ENCODE data around the gene ZSCAN4.

The ZSCAN4 gene

GRCh38 chr19:57688011-57688763 is 19.5 kb downstream of the ZSCAN4 start:
- Histone ChIP-seq H3K4me2 (ENCODE audit: insufficient read depth, low read length, poor library complexity, severe bottlenecking) (no peak overlapping the region), H2BK12ac (ENCODE audit: low read length) (no peak overlapping the region), H3K9me3 (replicated peaks in 1 of 2; ENCODE audit: control insufficient read depth in 2 of 2, insufficient read depth in 1 of 2, low read depth in 1 of 2, low read length in 2 of 2) (peaks cover 69 to 94% of the 10 kb centered on the region in 2 donors), H3K9ac (ENCODE audit: low read depth, low read length, poor library complexity) (no peak overlapping the region), H3K18ac (ENCODE audit: low read length) (no peak overlapping the region), H4K8ac (ENCODE audit: low read depth, low read length) (no peak overlapping the region), H2BK5ac (ENCODE audit: low read length) (no peak overlapping the region), H3K27ac (replicated peaks; ENCODE audit: low read length) (no peak overlapping the region), H3K36me3 (replicated peaks in 1 of 2; ENCODE audit: control insufficient read depth in 2 of 2, insufficient read depth in 2 of 2, low read length in 2 of 2) (peaks cover 65 to 92% of the 10 kb centered on the region in 2 donors), H2BK15ac (ENCODE audit: low read length) (no peak overlapping the region), H3K4me3 (ENCODE audit: low read length in 2 of 2) (no peak overlapping the region), H3K23ac (ENCODE audit: low read depth, low read length, poor library complexity) (no peak overlapping the region), H2AK5ac (ENCODE audit: low read depth, low read length) (no peak overlapping the region), H3K4ac (ENCODE audit: low read length) (no peak overlapping the region), H2BK120ac (ENCODE audit: low read depth, low read length) (no peak overlapping the region), H3K4me1 (ENCODE audit: control insufficient read depth in 2 of 2, insufficient read depth in 1 of 2, low read depth in 1 of 2, low read length in 2 of 2) (no peaks in the 10 kb centered on the region), H3K14ac (ENCODE audit: low read length) (no peak overlapping the region), H2AFZ (ENCODE audit: low read length) (no peak overlapping the region), H3K27me3 (ENCODE audit: control insufficient read depth in 3 of 3, insufficient read depth in 3 of 3, low read depth in 1 of 3, low read length in 3 of 3) (no peaks in the 10 kb centered on the region), H4K91ac (ENCODE audit: low read depth, low read length, poor library complexity) (no peak overlapping the region), H3K79me1 (ENCODE audit: low read depth, low read length) (peaks cover 20% of the 10 kb centered on the region)
- no peak for DNase-seq (ENCODE audit: low spot score)
- WGBS, 2 donors (ENCODE audit: extremely low coverage in 2 of 2, insufficient read length in 2 of 2, insufficient replicate concordance in 1 of 2) = no CpG with 5 or more reads among the region's 6 CpGs

- H3K18ac ChIP-seq (ENCODE audit: low read length) = no peak overlapping the region
- H3K36me3 ChIP-seq (replicated peaks in 1 of 2; ENCODE audit: control insufficient read depth in 2 of 2, insufficient read depth in 2 of 2, low read length in 2 of 2) = peaks cover 53 to 76% of the 10 kb centered on the region in 2 donors
- DNase-seq (ENCODE audit: low spot score) = no peak
- no peak overlapping the region for H3K4me2 ChIP-seq (ENCODE audit: insufficient read depth, low read length, poor library complexity, severe bottlenecking)
- WGBS, 2 donors (ENCODE audit: extremely low coverage in 2 of 2, insufficient read length in 2 of 2, insufficient replicate concordance in 1 of 2) = no CpG with 5 or more reads among the region's 3 CpGs
- no peak overlapping the region for H3K4ac ChIP-seq (ENCODE audit: low read length)
- H2BK120ac ChIP-seq (ENCODE audit: low read depth, low read length) = no peak overlapping the region
- no peak overlapping the region for H4K8ac ChIP-seq (ENCODE audit: low read depth, low read length)
- no peak overlapping the region for H2BK5ac ChIP-seq (ENCODE audit: low read length)
- H3K79me1 ChIP-seq (ENCODE audit: low read depth, low read length) = peaks cover 9% of the 10 kb centered on the region
- H3K14ac ChIP-seq (ENCODE audit: low read length) = no peak overlapping the region
- H3K9ac ChIP-seq (ENCODE audit: low read depth, low read length, poor library complexity) = no peak overlapping the region
- H3K27me3 ChIP-seq (ENCODE audit: control insufficient read depth in 3 of 3, insufficient read depth in 3 of 3, low read depth in 1 of 3, low read length in 3 of 3) = no peaks in the 10 kb centered on the region
- no peak overlapping the region for H3K23ac ChIP-seq (ENCODE audit: low read depth, low read length, poor library complexity)
- H2AK5ac ChIP-seq (ENCODE audit: low read depth, low read length) = no peak overlapping the region
- no peak overlapping the region for H4K91ac ChIP-seq (ENCODE audit: low read depth, low read length, poor library complexity)
- no peak overlapping the region for H2BK15ac ChIP-seq (ENCODE audit: low read length)
- no peak overlapping the region for H2BK12ac ChIP-seq (ENCODE audit: low read length)
- no peak overlapping the region for H2AFZ ChIP-seq (ENCODE audit: low read length)
- peaks cover 53 to 89% of the 10 kb centered on the region in 2 donors for H3K9me3 ChIP-seq (replicated peaks in 1 of 2; ENCODE audit: control insufficient read depth in 2 of 2, insufficient read depth in 1 of 2, low read depth in 1 of 2, low read length in 2 of 2)
- H3K27ac ChIP-seq (replicated peaks; ENCODE audit: low read length) = no peak overlapping the region
- no peaks in the 10 kb centered on the region for H3K4me1 ChIP-seq (ENCODE audit: control insufficient read depth in 2 of 2, insufficient read depth in 1 of 2, low read depth in 1 of 2, low read length in 2 of 2)
- no peak overlapping the region for H3K4me3 ChIP-seq (ENCODE audit: low read length in 2 of 2)
These were observed 21.0 kb downstream of the ZSCAN4 start for GRCh38 chr19:57689750-57690149.

GRCh38 chr19:57701625-57702024 is 32.9 kb downstream of the ZSCAN4 start:
- Histone ChIP-seq H3K79me1 (ENCODE audit: low read depth, low read length) (peaks cover 7% of the 10 kb centered on the region), H3K4me2 (ENCODE audit: insufficient read depth, low read length, poor library complexity, severe bottlenecking) (no peak overlapping the region), H2BK5ac (ENCODE audit: low read length) (no peak overlapping the region), H4K91ac (ENCODE audit: low read depth, low read length, poor library complexity) (no peak overlapping the region), H3K9ac (ENCODE audit: low read depth, low read length, poor library complexity) (no peak overlapping the region), H2BK120ac (ENCODE audit: low read depth, low read length) (no peak overlapping the region), H4K8ac (ENCODE audit: low read depth, low read length) (no peak overlapping the region), H2AK5ac (ENCODE audit: low read depth, low read length) (no peak overlapping the region), H3K4ac (ENCODE audit: low read length) (no peak overlapping the region), H2AFZ (ENCODE audit: low read length) (no peak overlapping the region), H3K4me3 (ENCODE audit: low read length in 2 of 2) (no peak overlapping the region), H3K36me3 (replicated peaks in 1 of 2; ENCODE audit: control insufficient read depth in 2 of 2, insufficient read depth in 2 of 2, low read length in 2 of 2) (peaks cover 20 to 53% of the 10 kb centered on the region in 2 donors), H3K23ac (ENCODE audit: low read depth, low read length, poor library complexity) (no peak overlapping the region), H2BK15ac (ENCODE audit: low read length) (no peak overlapping the region), H2BK12ac (ENCODE audit: low read length) (no peak overlapping the region), H3K27me3 (ENCODE audit: control insufficient read depth in 3 of 3, insufficient read depth in 3 of 3, low read depth in 1 of 3, low read length in 3 of 3) (no peaks in the 10 kb centered on the region), H3K27ac (replicated peaks; ENCODE audit: low read length) (no peak overlapping the region), H3K9me3 (replicated peaks in 1 of 2; ENCODE audit: control insufficient read depth in 2 of 2, insufficient read depth in 1 of 2, low read depth in 1 of 2, low read length in 2 of 2) (peaks cover 26 to 61% of the 10 kb centered on the region in 2 donors), H3K4me1 (ENCODE audit: control insufficient read depth in 2 of 2, insufficient read depth in 1 of 2, low read depth in 1 of 2, low read length in 2 of 2) (no peaks in the 10 kb centered on the region), H3K14ac (ENCODE audit: low read length) (no peak overlapping the region), H3K18ac (ENCODE audit: low read length) (no peak overlapping the region)
- DNase-seq (ENCODE audit: low spot score) = no peak
- WGBS, 2 donors (ENCODE audit: extremely low coverage in 2 of 2, insufficient read length in 2 of 2, insufficient replicate concordance in 1 of 2) = no CpG with 5 or more reads among the region's 6 CpGs

GRCh38 chr19:57706346-57706745 is 37.6 kb downstream of the ZSCAN4 start:
- Histone ChIP-seq H2BK5ac (ENCODE audit: low read length) (no peak overlapping the region), H2AK5ac (ENCODE audit: low read depth, low read length) (no peak overlapping the region), H3K9me3 (replicated peaks in 1 of 2; ENCODE audit: control insufficient read depth in 2 of 2, insufficient read depth in 1 of 2, low read depth in 1 of 2, low read length in 2 of 2) (peaks cover 15 to 34% of the 10 kb centered on the region in 2 donors), H4K91ac (ENCODE audit: low read depth, low read length, poor library complexity) (no peak overlapping the region), H3K4me3 (ENCODE audit: low read length in 2 of 2) (no peak overlapping the region), H2BK15ac (ENCODE audit: low read length) (no peak overlapping the region), H3K18ac (ENCODE audit: low read length) (no peak overlapping the region), H3K4ac (ENCODE audit: low read length) (no peak overlapping the region), H3K23ac (ENCODE audit: low read depth, low read length, poor library complexity) (no peak overlapping the region), H4K8ac (ENCODE audit: low read depth, low read length) (no peak overlapping the region), H3K9ac (ENCODE audit: low read depth, low read length, poor library complexity) (no peak overlapping the region), H2AFZ (ENCODE audit: low read length) (no peak overlapping the region), H3K27me3 (ENCODE audit: control insufficient read depth in 3 of 3, insufficient read depth in 3 of 3, low read depth in 1 of 3, low read length in 3 of 3) (no peaks in the 10 kb centered on the region), H3K79me1 (ENCODE audit: low read depth, low read length) (peaks cover 14% of the 10 kb centered on the region), H3K4me1 (ENCODE audit: control insufficient read depth in 2 of 2, insufficient read depth in 1 of 2, low read depth in 1 of 2, low read length in 2 of 2) (peaks cover 0 to 8% of the 10 kb centered on the region in 2 donors), H3K4me2 (ENCODE audit: insufficient read depth, low read length, poor library complexity, severe bottlenecking) (no peak overlapping the region), H3K36me3 (replicated peaks in 1 of 2; ENCODE audit: control insufficient read depth in 2 of 2, insufficient read depth in 2 of 2, low read length in 2 of 2) (peaks cover 23 to 36% of the 10 kb centered on the region in 2 donors), H2BK120ac (ENCODE audit: low read depth, low read length) (no peak overlapping the region), H3K14ac (ENCODE audit: low read length) (no peak overlapping the region), H2BK12ac (ENCODE audit: low read length) (no peak overlapping the region), H3K27ac (replicated peaks; ENCODE audit: low read length) (no peak overlapping the region)
- no peak for DNase-seq (ENCODE audit: low spot score)
- WGBS, 2 donors (ENCODE audit: extremely low coverage in 2 of 2, insufficient read length in 2 of 2, insufficient replicate concordance in 1 of 2) = no CpG with 5 or more reads among the region's 1 CpG

All from neuronal stem cell (in vitro differentiated cells).